Measurements from ENCODE around the gene SLFN14. TPM values are rescaled to one million over a fixed set of nuclear protein-coding genes. Genes with fewer than 3 reads are reported as not detected.
"Not testable (repeated sequence)": the region's sequence is repeated elsewhere in the genome, so short reads cannot be mapped to it uniquely, and the experiment has no call there.

SLFN14 gene
- total RNA-seq, 1 donor from 2014 or later: not detected

DNA sequence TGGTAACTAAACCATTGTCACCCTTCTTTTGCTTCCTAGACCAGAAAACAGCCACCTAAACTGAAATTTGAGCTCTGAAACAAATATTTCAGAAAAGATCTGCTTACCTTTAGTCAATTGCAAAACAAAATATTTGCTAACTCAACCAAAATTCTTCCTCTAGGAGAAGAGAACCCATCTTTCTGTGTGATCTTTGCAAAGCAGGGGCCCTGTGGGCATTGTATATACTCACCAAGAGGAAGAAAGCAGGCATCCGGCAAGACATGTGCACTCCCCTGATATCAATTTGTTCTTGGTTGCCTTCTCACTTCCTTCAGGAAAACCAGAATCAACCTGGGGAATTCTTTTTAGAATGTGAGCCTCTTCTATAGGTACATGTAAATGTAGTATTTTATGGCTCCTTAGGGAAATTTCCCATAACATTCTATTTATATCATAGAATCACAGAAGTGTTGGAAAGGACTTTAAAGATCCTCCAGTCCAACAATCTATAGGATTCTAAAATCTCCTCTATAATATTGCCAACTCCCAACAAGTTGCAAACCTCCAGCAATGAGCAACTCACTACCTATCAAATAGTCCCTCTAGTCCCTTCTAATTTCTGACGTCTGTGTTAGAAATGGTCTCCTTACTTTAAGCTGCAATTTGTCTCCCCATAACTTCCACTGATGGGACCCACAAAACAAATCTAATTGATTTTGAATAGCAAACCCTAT lies 966 bp downstream of the SLFN14 start:
- no peak for DNase-seq (ENCODE audit: low read depth)

DNA sequence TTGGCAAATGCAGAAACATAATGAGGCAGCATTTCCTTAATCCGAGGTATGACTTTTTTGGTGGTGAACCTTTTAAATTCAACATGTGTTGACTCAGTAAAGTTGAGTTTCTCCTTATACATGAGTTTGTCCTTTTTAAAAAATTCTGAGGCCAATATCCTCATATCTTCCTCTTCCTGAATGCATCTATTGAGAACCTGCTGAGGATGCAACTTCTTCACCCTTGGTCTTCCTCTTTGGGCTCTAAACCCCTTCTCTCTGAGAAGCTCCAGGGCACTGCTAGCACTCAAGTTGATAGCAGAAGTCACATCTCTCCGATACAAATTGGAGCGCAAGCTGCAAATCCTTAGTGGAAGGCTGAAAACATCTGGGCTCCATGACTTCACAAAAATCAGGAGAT lies 3.3 kb downstream of the SLFN14 start:
- DNase-seq (ENCODE audit: low read depth): no peak

DNA sequence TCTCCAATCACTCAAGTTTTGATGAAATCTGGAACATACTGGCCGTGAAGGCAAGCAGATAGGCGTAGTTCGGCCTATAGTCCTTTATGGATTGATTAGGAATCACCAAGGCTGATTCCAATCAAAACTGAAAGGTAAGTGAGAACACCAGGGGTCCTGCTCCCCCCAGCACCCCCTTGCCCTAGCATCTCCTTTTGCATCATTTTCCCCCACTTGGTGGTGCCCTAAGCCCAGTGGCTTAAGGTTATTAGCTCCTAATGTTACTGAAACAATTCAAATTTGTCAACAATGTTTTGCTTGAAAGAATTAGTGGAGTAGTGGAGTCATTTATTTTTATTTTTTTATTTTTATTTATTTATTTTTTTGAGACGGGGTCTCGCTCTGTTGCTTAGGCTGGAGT lies 4.9 kb downstream of the SLFN14 start:
- DNase-seq (ENCODE audit: low read depth): no peak

DNA sequence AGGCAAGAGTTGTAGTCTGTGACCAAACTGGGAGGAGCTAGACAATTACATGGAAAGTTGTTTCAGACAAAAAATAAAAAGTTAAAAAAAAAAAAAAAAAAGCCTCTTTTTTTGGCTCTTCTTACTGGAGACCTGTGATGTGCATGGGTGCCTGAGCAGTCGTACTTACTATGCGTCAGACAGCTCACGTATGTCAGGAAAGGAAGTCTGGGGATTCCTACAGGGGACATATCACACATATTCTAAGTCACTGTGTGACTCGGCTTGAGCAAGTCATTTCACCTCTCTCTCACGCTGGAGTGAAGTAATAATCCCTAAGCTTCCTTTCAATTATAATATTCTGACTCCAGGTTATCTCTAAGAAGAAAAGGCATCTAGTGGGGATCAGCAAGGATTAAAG lies 6.0 kb downstream of the SLFN14 start:
- no peak for DNase-seq (ENCODE audit: low read depth)

DNA sequence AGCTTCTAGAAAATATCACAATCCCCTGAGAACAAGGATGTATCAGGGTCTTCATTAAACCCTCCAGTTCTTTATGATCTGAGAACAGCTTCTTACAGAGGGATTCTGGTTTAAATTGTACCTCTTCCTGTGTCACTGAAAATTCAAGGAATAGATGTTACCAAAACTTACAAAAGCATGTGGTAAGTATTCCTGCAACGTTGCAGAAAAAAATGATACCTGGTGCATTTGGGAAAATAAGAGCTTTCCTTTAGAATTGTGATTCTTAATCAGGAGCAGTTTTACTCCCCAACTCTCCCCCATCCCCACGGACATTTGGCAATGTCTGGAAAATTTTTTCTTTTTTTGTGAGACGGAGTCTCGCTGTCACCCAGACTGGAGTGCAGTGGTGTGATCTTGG lies 7.3 kb downstream of the SLFN14 start:
- DNase-seq (ENCODE audit: low read depth): no peak

DNA sequence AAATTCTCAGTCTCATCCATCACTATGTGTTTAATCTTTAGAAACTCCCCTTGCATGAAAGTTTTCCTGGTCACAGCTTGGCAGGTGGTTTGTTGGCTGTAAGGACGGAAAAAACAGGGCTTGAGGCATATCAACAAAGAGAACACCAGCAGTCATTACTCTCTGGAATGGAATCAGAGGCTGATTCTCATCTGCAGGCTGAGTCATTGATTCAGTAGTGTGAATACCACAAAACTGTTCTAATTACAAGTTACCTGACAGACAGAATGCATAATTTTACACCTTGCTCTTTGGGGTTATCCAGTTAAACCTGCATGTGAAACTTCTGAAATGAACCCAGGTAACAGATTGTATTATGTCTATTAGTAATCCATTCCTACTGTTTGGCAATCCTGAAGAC lies 11.6 kb downstream of the SLFN14 start:
- peak; percentile 7 for DNase-seq (ENCODE audit: low read depth)

DNA sequence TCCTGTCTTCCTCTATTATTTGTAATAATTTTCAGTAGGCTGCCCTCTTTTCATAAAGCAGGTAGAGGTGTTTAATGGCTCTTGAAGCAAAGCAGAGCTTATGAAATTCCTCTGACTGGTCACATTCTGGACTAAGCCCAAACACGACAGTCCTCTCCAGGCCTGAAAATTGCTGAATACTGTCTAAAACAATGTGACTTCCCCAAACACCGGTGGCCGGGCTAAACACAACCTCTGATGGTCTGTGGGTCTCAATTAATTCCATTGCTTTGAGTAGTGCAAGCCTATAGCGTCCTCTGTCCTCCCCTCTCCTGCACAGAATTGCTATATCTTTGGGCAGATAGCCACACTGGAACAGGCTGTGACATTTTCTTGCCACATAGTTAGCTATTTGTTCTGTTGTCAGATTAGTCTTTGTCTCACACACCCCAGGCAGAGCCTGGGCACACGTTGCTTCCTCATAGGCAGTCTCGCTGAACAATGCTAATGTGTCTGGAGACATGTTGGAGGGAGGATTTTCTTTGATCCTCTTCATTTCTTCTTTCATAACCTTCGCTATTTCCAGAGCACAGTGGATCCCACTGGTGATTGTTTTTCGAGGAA lies 12.3 kb downstream of the SLFN14 start:
- no peak for DNase-seq (ENCODE audit: low read depth)

DNA sequence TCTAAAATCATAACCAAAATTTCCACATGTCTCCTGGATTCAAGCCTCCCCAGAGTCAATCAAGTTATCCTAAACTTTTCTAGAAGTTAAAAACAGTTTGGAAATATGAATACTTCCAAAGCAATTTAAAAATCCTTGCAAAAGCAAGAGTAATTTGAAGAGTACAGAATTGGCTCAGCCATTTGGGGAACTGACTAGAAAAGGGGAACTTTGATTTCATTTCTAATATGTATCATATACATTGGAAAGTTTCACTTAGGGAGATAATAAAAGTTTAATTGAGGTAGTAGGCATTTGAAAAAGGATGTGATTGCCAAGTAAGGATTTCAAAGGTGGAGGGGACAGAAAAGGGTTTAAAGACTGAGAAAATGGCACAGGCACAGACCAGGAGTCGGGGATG lies 14.1 kb downstream of the SLFN14 start:
- no peak for DNase-seq (ENCODE audit: low read depth)

DNA sequence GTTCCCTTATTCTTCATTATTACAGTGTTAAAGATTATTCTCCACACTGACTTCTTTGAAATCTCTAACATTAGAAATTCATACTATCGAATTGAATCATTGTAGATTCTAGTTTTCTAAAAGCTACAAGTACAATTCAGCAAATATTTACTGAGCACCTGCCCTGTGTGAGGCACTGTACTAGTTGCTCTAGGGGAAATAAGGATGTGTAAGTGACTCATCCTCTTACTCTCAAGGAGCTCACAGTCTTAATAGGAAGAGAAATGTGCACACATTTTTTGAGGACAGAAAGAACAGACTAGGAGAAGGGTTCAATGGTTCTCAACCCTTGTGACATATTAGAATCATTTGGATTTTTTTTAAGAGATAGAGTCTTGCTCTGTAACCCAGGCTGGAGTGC lies 15.5 kb downstream of the SLFN14 start:
- DNase-seq (ENCODE audit: low read depth): no peak

DNA sequence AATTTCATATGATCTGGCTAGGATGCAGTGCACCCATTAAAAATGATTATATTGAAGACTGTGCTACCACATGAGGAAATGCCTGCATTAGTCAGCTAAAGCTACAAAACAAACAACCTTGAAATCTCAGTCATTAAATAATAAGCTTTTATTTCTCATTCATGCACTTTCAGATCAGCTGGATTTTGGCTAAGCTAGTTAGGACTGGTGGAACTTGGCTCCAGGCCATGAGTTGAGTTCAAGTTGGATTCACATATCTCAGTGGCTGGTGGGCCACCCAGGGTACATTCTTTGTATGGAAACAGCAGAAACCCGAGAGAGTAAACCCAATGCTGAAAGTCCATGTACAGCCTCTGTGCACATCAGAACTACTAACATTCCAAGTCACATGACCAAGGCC lies 16.8 kb downstream of the SLFN14 start:
- DNase-seq (ENCODE audit: low read depth): no peak

DNA sequence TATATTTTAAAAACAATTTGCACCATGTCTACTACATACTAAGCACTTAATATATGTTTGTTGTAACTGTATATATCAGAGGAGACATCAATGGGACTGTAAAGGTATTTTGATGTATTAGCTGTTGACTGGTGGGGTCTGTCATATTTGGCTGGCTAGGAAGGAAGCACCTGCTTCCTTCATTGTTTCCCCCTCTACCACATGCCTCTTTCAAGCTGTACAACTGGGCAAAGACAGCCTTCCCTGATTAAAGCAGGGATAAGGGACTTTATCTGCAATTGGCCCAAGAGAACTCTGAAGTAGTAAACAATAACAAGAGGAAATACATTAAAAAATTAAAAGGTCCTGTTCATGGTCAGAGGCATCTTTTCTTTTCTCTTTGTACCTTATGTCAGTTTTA lies 17.6 kb downstream of the SLFN14 start:
- no peak for DNase-seq (ENCODE audit: low read depth)

DNA sequence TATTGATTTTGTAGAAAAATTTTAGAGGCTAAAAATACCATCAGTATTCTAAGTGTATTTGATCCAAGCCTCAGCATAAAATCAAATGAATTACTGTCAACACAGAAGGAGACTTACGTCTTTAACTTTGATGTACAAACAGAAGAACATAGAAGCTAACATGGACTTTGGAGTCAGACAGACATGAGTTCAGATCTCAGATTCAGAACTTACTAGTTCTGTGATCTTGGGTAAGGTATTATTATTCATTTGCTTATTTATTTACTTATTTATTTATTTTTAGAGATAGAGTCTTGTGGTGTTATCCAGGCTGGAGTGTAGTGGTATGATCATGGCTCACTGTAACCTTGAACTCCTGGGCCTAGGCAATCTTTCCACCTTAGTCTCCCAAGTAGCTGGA lies 19.2 kb downstream of the SLFN14 start:
- no peak for DNase-seq (ENCODE audit: low read depth)

DNA sequence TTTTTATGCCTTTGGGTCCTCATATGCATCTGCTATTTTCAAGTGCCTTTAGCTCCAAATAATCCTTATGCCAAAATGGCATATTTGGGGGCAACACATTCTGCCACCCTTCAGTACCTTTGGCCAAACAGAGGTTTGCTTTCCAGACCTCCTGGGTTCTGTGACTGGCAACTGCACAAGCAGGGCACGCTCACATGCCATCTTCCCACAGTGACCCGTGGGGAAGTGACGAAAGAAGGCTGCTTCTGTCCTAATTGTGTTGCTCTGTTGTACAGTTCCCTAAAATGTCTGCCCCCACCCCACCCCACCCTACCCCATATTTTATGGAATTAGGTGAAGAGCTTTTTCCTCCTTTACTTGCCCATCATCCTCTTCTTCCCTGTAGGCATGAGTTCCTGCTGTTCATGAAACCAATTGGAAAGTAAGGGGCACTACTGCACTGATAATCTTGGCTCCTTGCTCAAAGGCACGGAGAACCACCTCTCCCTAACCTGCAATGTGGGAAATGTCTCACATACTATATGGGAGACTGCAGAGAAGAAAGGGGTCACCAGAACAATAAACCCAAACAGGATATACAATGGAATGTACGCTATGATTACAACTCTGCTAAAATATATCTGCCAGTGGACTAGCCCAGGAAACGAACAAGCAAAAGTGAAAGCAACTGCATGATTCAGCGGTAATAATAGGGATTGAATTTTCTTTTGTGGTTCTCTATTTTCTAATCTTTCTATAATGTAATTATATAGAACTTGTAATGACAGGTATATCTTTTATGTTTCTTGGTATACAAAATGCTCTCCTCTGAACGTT lies 19.8 kb downstream of the SLFN14 start:
- DNase-seq (ENCODE audit: low read depth): no peak

DNA sequence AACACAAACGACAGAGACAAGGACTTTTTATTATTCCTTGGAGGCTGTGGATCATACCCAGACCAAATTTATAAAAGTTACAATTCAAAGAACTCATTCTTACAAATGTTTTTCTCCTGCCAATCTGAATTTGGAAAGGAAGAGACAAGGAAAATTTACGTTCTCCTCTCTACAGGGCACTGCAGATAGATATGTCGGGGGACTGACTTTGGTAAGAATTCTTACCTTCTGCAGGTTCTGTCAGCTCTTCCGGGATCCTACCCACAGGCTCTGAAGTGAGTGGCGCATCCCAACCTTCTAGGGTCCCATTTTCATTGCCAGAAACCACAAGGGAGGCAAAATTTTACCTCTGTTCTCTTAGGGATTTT lies 21.0 kb downstream of the SLFN14 start:
- no peak for DNase-seq (ENCODE audit: low read depth)

DNA sequence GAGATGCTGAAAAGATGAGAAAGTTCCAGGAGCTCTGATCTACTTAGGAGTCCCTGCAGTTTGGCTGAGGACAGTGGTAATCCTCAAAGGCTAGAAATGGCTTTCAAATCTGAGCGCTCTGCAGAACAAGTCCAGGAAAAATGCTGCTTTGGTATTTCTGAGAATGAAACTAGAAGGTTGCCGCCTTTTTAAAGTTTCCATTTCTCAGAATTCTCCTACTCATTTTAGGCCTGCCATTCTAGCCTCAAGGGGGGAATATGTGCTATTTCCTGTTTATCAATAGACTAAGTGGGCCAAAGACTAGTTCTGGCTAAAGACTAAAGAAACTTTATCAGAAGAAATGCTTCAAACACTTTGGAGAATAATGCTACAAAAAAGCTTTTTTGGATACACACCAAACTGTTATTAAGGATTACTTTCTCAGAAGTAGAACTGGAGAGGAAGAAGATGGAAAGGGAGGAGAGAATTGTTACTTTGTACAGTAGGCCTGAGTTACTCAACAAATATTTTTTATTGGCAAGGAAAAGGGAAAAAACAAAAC lies 22.9 kb downstream of the SLFN14 start, which contains the start of gene SLFN12L:
TSS of gene SLFN12L (minus strand) at position 78 of the 541 bp plus-strand sequence. CDS start 15,314 bp downstream, outside the sequence.
- no peak for DNase-seq (ENCODE audit: low read depth)

DNA sequence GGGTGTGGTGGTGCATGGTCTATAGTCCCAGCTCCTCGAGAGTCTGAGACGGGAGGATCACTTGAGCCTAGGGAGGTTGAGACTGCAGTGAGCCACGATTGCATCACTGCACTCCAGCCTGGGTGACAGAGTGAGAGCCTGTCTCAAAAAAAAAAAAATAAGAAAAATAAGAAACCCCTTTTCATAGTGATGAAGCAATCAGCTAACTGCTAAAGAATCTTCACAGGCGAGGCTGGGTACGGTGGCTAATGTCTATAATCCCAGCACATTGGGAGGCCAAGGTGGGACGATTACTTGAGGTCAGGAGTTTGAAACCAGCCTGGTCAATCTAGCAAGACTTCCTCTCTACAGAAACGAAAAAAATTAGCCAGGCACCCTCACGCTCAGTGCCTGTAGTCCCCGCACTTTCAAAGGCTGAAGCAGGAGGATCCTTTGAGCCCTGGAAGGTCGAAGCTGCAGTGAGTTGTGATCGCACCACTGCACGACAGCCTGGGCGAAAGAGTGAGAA lies 23.9 kb downstream of the SLFN14 start:
- no peak for DNase-seq (ENCODE audit: low read depth)

DNA sequence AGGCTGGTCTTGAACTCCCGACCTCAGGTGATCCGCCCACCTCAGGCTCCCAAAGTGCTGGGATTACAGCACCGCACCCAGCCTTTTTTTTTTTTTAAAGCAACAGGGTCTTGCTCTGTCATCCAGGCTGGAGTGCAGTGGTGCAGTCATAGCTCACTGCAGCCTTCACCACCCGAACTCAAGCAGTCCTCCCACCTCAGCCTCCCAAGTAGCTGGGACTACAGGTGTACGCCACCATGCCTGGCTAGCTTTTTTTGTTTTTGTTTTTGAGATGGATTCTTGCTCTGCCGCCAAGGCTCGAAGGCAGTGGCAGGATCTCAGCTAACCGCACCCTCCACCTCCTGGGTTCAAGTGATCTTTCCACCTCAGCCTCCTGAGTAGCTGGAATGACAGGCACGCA lies 25.2 kb downstream of the SLFN14 start:
- not testable (repeated sequence) for DNase-seq (ENCODE audit: low read depth)

DNA sequence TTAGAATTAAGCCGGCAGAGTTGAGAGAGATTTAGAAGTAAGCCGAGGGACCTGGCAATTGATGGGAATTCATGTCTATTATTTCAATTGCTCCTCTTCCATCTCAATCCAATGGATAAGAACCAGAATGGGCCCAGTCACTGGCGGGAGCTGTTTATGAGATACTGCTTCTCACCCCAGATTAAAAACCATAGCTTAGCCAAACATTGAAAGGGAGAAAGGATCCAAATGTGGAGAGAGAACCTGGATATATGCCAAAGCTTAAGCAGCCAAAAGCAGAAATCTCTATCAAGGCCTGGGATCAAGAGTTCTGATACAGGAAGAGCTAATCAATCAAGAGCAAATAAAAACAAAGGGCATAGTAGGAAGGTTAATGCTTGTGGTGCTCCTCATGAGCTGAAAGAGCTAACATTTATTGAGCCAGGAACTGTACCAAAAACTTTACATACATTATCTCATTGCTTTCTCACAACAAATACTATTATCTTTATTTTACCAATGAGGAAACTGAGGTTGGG lies 26.0 kb downstream of the SLFN14 start:
- no peak for DNase-seq (ENCODE audit: low read depth)

DNA sequence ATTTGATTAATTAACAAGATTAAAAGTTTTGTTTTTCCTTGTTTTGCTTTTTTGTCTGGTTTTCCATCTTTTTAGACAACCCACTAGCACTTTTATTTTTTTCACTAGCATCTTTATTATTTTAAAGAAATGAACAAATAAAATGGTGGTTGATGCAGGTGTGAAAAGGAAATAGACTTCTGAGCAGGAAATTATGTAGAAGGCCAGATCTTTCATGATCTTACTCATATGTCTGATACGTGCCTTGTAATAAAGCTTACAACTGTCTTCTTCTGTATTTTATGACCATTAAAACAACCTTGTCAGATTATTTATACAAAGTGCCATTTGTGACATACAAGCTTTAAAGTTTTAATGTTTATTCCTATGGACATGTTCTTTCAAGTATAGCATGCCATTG lies 29.5 kb downstream of the SLFN14 start:
- DNase-seq (ENCODE audit: low read depth): no peak

DNA sequence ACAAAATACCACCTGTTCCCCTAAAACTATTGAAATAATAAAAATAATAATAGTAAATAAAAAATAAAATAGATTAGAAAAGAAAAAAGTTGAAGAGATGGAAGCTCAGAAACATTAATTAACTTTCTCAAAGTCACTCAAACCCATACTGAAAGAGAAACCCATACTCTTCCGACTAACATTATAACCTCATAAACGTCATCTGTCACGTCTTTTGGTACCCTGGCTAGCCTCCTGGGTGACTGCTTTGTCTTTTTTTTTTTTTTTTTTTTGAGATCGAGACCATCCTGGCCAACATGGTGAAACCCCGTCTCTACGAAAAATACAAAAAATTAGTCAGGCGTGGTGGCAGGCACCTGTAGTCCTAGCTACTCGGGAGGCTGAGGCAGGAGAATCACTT lies 30.8 kb downstream of the SLFN14 start:
- no peak for DNase-seq (ENCODE audit: low read depth)

DNA sequence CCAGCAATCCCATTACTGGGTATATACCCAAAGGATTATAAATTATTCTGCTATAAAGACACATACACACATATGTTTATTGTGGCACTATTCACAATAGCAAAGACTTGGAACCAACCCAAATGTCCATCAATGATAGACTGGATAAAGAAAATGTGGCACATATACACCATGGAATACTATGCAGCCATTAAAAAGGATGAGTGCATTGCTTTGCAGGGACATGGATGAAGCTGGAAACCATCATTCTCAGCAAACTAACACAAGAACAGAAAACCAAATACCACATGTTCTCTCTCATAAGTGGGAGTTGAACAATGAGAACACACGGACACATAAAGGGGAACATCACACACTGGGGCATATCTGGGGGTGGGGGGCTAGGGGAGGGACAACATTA lies 31.3 kb downstream of the SLFN14 start:
- DNase-seq (ENCODE audit: low read depth): not testable (repeated sequence)

DNA sequence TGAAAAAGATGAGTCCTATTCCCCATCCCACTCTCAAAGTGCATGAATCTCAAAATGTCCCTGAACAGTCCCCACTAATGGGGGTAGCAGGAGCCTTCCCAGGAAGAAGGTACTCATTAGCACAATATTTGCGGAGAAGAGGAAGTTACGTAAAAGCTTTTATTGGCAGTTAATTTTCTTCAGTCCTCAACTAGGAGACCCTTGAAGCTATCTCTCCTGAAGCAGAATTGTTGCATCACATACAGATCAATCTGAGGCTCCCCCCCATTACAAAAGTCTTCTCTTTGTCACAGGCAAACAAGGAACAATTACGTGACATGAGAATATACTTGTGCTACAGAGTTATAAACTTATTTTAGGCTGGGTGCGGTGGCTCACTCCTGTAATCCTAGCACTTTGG lies 37.3 kb downstream of the SLFN14 start:
- DNase-seq (ENCODE audit: low read depth): no peak

Measured in renal cortical epithelial cell (primary cell).